HEK293 (cell line): Measurements from ENCODE around the gene KCNK4.

Source experiments
- EGR2 ChIP-seq: fragments of 450-650 bp; formaldehyde crosslinking; IDR thresholded peaks from 2 replicates; pipeline ENCODE4 v1.5.1; 2016; ENCODE audit warnings: low read depth, missing biosample characterization, missing genetic modification characterization
- GLI4 ChIP-seq: fragments of 450-650 bp; formaldehyde crosslinking; IDR thresholded peaks from 2 replicates; pipeline ENCODE4 v1.5.1; 2016; ENCODE audit warnings: missing biosample characterization, missing genetic modification characterization
- REST ChIP-seq: fragments of 450-650 bp; formaldehyde crosslinking; IDR thresholded peaks from 2 replicates; pipeline ENCODE4 v1.5.1; 2016; ENCODE audit warnings: missing biosample characterization, missing genetic modification characterization
- SP2 ChIP-seq: fragments of 450-650 bp; formaldehyde crosslinking; IDR thresholded peaks from 2 replicates; pipeline ENCODE4 v1.5.1; 2016; ENCODE audit warnings: missing biosample characterization, missing genetic modification characterization
- ZBTB21 ChIP-seq: fragments of 450-650 bp; formaldehyde crosslinking; IDR thresholded peaks from 2 replicates; pipeline ENCODE4 v1.5.1; 2017; ENCODE audit warnings: missing biosample characterization, missing genetic modification characterization
- ZNF335 ChIP-seq: fragments of 450-650 bp; formaldehyde crosslinking; conservative IDR thresholded peaks from 2 replicates; pipeline ENCODE4 v1.5.1; 2016; ENCODE audit warnings: missing biosample characterization, missing genetic modification characterization
- ZNF341 ChIP-seq: fragments of 450-650 bp; formaldehyde crosslinking; IDR thresholded peaks from 2 replicates; pipeline ENCODE4; 2016; ENCODE audit warnings: low read depth, missing biosample characterization, missing genetic modification characterization
- ZNF777 ChIP-seq: fragments of 450-650 bp; formaldehyde crosslinking; IDR thresholded peaks from 2 replicates; pipeline ENCODE4 v1.5.1; 2017; ENCODE audit warnings: missing biosample characterization, missing genetic modification characterization, borderline replicate concordance
- TF ChIP-seq, protein P1 (sequence below): fragments of 450-650 bp; formaldehyde crosslinking; IDR thresholded peaks from 2 replicates; pipeline ENCODE4 v1.5.1; 2016; ENCODE audit warnings: missing biosample characterization, missing genetic modification characterization

- TF ChIP-seq SP2 (tag by site-specific recombination), result no peak
- no peak for TF ChIP-seq EGR2 (tag by site-specific recombination)
- TF ChIP-seq, protein P1, sequence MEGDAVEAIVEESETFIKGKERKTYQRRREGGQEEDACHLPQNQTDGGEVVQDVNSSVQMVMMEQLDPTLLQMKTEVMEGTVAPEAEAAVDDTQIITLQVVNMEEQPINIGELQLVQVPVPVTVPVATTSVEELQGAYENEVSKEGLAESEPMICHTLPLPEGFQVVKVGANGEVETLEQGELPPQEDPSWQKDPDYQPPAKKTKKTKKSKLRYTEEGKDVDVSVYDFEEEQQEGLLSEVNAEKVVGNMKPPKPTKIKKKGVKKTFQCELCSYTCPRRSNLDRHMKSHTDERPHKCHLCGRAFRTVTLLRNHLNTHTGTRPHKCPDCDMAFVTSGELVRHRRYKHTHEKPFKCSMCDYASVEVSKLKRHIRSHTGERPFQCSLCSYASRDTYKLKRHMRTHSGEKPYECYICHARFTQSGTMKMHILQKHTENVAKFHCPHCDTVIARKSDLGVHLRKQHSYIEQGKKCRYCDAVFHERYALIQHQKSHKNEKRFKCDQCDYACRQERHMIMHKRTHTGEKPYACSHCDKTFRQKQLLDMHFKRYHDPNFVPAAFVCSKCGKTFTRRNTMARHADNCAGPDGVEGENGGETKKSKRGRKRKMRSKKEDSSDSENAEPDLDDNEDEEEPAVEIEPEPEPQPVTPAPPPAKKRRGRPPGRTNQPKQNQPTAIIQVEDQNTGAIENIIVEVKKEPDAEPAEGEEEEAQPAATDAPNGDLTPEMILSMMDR (tag by site-specific recombination), result no peak
- no peak for TF ChIP-seq GLI4 (tag by site-specific recombination)
- TF ChIP-seq REST, result no peak
- TF ChIP-seq ZBTB21 (tag by site-specific recombination), result no peak
- no peak for TF ChIP-seq ZNF341 (tag by site-specific recombination)
- no peak for TF ChIP-seq ZNF335 (tag by site-specific recombination)
- no peak for TF ChIP-seq ZNF777
These were observed 46.6 kb downstream of the KCNK4 start for GRCh38 chr11:64337538-64338249.
